GM12878 (cell line): ENCODE data around the gene ZBTB16.

ENCODE experiments used
- CTCF ChIP-seq, 3 experiments: IDR thresholded peaks in 2 of 3; conservative IDR thresholded peaks in 1 of 3; 2 replicates each; pipeline ENCODE4 v1.5.1; 2011; ENCODE audit warnings: low read depth in 3 of 3, low read length in 3 of 3, mild to moderate bottlenecking in 3 of 3, control low read depth in 2 of 3, moderate library complexity in 2 of 3, inconsistent platforms in 1 of 3, mixed read lengths in 1 of 3; ENCODE audit not compliant: control insufficient read depth in 2 of 3, insufficient read depth in 1 of 3; ENCODE audit errors: extremely low read depth in 1 of 3
- EP300 ChIP-seq, 2 experiments: fragments of 150-350 bp in 1 of 2; IDR thresholded peaks; 2 replicates each; pipeline ENCODE4 v1.6.1; 2011 to 2012; ENCODE audit warnings: low read depth in 2 of 2, low read length in 2 of 2, borderline replicate concordance in 1 of 2, improper control_type of control experiment in 1 of 2, inconsistent platforms in 1 of 2; ENCODE audit not compliant: control insufficient read depth in 1 of 2
- HDAC6 ChIP-seq: fragments of 200-600 bp; sonication (generic); IDR thresholded peaks from one replicate; pipeline ENCODE4 v1.8.0; 2017; ENCODE audit warnings: antibody characterized with exemption; ENCODE audit not compliant: unreplicated experiment
- MXI1 ChIP-seq: fragments of 150-350 bp; IDR thresholded peaks from 2 replicates; pipeline ENCODE4 v1.6.1; 2011; ENCODE audit warnings: low read depth, mild to moderate bottlenecking, inconsistent platforms, low read length, improper control_type of control experiment
- RUNX3 ChIP-seq: IDR thresholded peaks from 2 replicates; pipeline ENCODE4 v1.6.1; 2012; ENCODE audit warnings: low read length, inconsistent platforms
- ZNF24 ChIP-seq: fragments of 450-650 bp; IDR thresholded peaks from 2 replicates; pipeline ENCODE4 v1.6.1; 2017; ENCODE audit warnings: antibody characterized with exemption, mild to moderate bottlenecking

GRCh38 chr11:114064216-114064615, 4.7 kb downstream of the ZBTB16 start:
- TF ChIP-seq MXI1 (no peak), EP300 (IDR thresholded peaks at IDR 0.05; ENCODE audit: borderline replicate concordance in 1 of 2, control insufficient read depth in 1 of 2, low read depth in 2 of 2, low read length in 2 of 2) (no peak), ZNF24 (no peak), RUNX3 (no peak), CTCF (IDR thresholded peaks at IDR 0.05 in 2 of 3, conservative IDR thresholded peaks at IDR 0.05 in 1 of 3; ENCODE audit: control insufficient read depth in 2 of 3, extremely low read depth in 1 of 3, insufficient read depth in 1 of 3, low read depth in 3 of 3, low read length in 3 of 3) (no peak), HDAC6 (no peak)
